OCI-M1 (cell line): ENCODE results near the gene TIGD2.

Source experiments
- DNase-seq: peaks from one replicate; lab custom pipeline; 2025; lab: John Stamatoyannopoulos, UW

The TIGD2 gene

GRCh38 chr4:89110986-89111832 is at the start of gene TIGD2:
Gene TIGD2, plus strand, starts transcription at chr4:89111533. Its CDS starts 1,442 bp downstream, at chr4:89112975.
- DNase-seq, result peak; percentile 92

- no peak for DNase-seq
Observed at GRCh38 chr4:89064848-89065247, 46.5 kb upstream of the TIGD2 start.

GRCh38 chr4:89067417-89067816 is 43.9 kb upstream of the TIGD2 start:
- DNase-seq, result no peak

- peak; percentile 36 for DNase-seq
Observed at GRCh38 chr4:89069481-89069880, 41.9 kb upstream of the TIGD2 start.

- no peak for DNase-seq
Observed at GRCh38 chr4:89070041-89070440, 41.3 kb upstream of the TIGD2 start.

GRCh38 chr4:89071311-89071710 is 40.0 kb upstream of the TIGD2 start:
- DNase-seq, result no peak

- DNase-seq, result no peak
Observed at GRCh38 chr4:89072921-89073320, 38.4 kb upstream of the TIGD2 start.

- DNase-seq, result no peak
Observed at GRCh38 chr4:89077761-89078160, 33.6 kb upstream of the TIGD2 start.

GRCh38 chr4:89078300-89078699 is 33.0 kb upstream of the TIGD2 start:
- no peak for DNase-seq

GRCh38 chr4:89099034-89099433 is 12.3 kb upstream of the TIGD2 start:
- DNase-seq, result no peak

GRCh38 chr4:89099471-89099870 is 11.9 kb upstream of the TIGD2 start:
- DNase-seq, result no peak

- no peak for DNase-seq
Observed at GRCh38 chr4:89100853-89101252, 10.5 kb upstream of the TIGD2 start.

- DNase-seq, result no peak
Observed at GRCh38 chr4:89101256-89102161, 9.8 kb upstream of the TIGD2 start.

GRCh38 chr4:89105726-89106125 is 5.6 kb upstream of the TIGD2 start:
- DNase-seq, result no peak

- no peak for DNase-seq
Observed at GRCh38 chr4:89108091-89108490, 3.2 kb upstream of the TIGD2 start.

GRCh38 chr4:89109841-89110540 is 1.3 kb upstream of the TIGD2 start:
- no peak for DNase-seq

- DNase-seq, result no peak
Observed at GRCh38 chr4:89110541-89110985, 770 bp upstream of the TIGD2 start.

- DNase-seq, result peak; percentile 62
Observed at GRCh38 chr4:89111833-89112563, 665 bp downstream of the TIGD2 start.

GRCh38 chr4:89113415-89113814 is 2.1 kb downstream of the TIGD2 start:
- no peak for DNase-seq

- DNase-seq, result no peak
Observed at GRCh38 chr4:89114100-89114499, 2.8 kb downstream of the TIGD2 start.

- DNase-seq, result no peak
Observed at GRCh38 chr4:89117115-89117514, 5.8 kb downstream of the TIGD2 start.

- DNase-seq, result no peak
Observed at GRCh38 chr4:89119166-89119565, 7.8 kb downstream of the TIGD2 start.
